Tongue (tissue), 2 donors: ENCODE data around the gene FZD2. TPM values are rescaled to one million over a fixed set of nuclear protein-coding genes. Genes with fewer than 3 reads are reported as not detected.
"Not testable (repeated sequence)": the region's sequence is repeated elsewhere in the genome, so short reads cannot be mapped to it uniquely, and the experiment has no call there.

Experiments
- DNase-seq: peaks from one replicate; pipeline ENCODE4 v3.0.0-alpha.2; 2015
- total RNA-seq: library from RNA; depleted of rRNA; stranded (reverse); fragments of >200 nt; gene quantifications from one replicate; pipeline ENCODE4 v1.2.3, GENCODE V29; 2014

The FZD2 gene
- total RNA-seq = 11.6 TPM

DNA sequence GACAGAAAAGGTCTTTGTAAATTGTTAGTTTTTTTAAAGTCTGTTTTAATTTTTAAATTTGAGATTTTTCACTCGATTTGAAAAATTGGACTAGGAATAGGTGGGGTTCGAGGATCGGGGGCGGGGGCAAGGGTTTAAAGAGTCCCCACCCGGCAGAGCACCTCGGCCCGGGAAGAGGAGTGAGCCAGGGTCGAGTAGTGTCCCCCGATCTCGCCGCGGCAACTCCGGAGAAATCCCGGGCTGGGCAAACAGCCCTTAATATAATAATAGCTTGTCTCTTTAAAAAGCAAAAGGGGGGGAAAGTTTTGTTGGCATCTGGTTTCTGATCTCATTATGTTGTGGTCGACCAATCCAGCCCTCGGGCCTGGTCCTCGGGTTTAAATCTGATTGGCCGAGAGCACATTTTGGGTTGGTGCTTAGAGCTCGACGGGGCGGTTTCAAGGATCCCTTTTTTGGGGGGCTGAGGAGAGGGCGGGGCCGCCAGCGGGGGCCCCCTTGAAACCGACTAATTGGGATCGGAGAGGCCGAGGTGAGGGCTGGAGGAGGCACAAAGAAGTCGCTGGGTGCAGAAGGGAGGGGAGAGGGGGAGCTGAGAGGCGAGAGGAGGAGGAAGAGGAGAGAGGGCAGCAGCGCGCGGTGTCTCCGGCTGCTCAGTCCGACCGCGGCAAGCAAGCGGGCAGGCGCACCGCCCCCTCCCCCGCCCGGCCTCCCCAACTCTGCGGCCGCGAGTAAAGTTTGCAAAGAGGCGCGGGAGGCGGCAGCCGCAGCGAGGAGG is at the start of gene FZD2:
TSS of gene FZD2 (plus strand) at position 653 of the 775 bp plus-strand sequence. CDS start 205 bp downstream, outside the sequence.
- DNase-seq = peak; percentile 99

DNA sequence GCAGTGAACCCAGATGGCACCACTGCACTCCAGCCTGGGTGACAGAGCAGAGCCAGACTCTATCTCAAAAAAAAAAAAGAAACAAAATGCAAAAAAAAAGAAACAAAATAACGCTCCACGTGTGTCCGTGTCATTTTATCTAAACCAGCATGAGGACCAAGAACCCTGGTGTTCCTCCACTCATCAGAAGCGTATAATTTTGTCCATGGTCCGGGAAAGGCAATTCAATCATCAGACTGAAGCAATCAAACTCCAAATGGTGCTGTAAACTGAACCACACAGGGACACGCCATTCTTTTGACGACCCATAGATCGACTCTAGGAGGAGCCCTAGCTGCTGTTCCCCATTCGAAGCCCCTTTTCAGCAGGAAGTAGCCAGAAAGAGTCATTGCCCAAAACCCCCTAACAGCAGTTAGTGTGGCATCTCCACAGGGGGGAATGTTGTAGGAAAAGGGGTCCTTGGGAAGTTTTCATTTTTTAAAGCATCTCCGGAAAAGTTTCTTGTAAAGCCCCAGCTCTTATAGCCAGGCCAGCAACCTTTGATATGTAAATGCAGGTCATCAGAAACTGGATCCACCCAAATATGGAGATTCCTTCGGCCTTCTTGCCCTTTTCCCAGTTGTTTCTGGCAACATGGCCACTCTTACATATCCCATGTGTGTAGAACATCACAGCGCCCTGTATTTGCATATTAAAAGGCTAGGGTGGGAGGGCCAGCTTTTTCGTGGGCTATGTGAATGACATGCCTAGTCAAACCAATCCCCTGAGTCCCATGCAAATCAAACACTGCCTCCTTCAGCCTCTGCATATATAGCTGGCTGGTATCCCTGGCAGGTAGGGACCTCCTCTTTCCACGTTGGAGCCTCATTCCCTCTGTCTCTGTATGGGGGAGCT is 45.8 kb upstream of the FZD2 start:
- DNase-seq = not testable (repeated sequence)

DNA sequence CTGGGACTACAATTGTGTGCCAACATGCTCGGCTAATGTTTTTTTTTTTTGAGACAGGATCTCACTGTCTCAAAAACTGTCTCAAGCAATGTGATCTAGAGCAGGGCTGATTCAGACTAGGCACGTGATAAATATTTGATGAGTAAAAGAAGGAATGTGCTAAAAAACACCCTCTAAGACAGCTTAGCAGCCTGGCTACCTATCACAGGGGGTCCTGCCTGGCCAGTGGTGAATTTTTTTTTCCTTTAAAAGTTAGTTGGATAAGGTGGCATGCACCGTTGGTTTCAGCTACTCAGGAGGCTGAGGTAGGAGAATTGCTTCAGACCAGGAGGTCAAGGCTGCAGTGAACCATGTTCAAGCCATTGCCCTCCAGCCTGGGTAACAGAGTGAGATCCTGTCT is 39.3 kb upstream of the FZD2 start:
- no peak for DNase-seq

DNA sequence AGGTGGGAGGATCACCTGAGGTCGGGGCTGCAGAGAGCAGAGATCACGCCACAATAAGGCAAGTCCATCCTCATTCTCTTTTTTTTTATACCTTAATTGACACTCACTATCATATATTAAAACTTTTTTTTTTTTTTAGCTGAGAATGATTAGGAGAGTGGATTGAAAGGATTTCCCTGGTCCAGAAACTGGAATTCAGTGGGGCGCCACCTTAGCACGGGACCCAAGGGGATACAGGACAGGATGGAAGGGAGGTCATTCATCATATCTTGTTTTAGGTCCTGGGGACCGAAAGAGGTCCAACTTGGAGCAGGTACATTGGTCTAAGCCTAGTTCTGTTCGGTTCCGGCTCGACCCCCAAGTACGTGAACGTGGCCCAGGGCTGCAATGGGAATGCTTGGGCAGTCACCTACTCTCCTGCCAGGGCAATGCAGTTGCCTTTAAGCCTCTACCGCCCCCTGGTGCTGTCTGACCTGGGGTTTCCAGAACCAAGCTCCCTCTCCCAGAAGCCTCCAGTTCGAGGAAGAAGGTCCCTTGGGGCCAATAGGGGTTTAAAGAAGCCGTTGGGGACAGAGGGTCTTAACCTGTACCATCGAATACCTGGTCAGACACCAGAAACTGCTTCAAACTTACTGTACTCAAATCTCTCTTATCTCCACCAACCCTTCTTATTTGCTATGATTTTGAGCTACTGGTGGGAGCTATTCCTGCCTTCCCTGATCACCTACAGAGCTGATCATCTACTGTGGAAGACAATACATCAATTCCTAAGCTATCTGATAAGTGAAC is 34.2 kb upstream of the FZD2 start:
- peak; percentile 27 for DNase-seq

DNA sequence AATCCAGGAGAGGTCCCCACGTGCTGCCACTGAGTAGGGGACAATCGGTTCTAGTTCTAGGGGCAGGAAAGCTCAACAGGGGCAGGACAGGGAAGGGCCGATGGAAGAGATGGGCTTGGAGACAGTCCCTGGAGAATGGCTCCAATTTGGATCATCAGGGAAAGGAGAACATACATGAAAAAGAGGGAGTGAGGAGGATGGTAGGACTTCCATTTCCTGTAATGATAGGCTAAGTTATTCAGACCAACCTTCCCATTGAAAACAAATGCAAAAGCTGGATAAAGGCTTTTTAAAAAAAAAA is 33.7 kb upstream of the FZD2 start:
- no peak for DNase-seq

DNA sequence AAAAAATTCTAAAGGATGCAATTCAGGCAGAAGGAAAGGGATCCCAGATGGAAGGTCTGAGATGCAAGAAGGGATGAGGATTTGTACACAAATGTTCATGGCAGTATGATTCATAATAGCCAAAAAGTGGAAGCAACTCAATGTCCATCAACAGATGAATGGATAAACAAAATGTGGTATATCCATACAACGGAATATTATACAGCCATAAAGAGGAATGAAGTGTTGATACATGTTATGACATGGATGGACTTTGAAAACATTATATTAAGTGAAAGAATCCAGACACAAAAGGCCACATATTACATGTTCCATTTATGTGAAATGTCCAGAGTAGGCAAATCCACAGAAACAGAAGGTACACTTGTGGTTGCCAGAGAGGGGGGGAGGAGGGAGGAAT is 30.2 kb upstream of the FZD2 start:
- no peak for DNase-seq

DNA sequence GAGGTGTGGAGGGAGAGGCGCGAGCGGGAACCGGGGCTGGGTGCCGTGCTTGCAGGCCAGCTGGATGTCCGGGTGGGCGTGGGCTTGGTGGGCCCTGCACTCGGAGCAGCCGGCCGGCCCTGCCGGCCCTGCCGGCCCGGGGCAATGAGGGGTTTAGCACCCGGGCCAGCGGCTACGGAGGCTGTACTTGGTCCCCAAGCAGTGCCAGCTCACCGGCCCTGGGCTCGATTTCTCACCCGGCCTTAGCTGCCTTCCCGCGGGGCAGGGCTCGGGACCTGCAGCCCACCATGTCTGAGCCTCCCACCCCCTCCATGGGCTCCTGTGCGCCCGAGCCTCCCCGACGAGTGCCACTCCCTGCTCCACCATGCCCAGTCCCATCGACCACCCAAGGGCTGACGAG is 29.3 kb upstream of the FZD2 start:
- DNase-seq = no peak

DNA sequence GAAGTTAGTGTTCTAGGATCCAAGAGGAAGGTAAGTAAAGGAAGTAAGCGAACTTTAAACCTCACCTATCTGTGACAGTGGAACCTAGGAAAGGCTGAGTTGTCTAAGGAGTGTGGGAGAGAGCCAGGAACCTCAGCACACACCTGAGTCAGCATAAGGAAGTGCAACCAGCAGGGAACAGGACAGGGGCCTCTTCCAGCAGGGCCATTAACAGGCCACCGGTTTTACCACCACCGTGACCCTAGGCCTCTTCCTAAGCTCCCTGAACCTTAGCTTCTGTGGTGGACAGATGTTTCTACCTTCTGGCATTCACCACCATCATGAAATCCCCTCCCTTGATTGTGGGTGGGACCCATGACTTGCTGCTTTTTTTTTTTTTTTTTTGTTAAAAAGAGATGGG is 27.4 kb upstream of the FZD2 start:
- DNase-seq = no peak

DNA sequence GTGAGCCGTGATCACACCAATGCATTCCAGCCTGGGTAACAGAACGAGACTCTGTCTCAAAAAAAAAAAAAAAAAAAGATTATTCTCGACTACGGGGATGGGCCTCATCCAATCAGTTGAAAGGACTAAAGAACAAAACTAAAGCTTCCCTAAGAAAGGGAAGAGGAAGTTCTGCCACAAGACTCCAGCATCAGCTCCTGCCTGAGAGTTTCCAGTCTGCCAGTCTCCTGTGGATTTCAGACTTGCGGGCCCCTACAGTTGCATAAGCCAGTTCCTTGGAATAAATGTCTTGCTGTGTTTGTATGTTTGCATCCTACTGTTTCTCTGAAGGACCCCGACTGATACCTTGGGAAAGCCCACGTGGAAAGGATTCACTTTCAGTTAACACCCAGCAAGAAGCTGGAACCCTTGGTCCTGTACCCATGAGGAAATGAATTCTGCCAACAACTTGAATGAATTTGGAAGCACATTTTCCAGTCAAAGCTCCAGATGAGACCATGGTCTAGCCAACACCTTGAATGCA is 26.3 kb upstream of the FZD2 start:
- DNase-seq = no peak

DNA sequence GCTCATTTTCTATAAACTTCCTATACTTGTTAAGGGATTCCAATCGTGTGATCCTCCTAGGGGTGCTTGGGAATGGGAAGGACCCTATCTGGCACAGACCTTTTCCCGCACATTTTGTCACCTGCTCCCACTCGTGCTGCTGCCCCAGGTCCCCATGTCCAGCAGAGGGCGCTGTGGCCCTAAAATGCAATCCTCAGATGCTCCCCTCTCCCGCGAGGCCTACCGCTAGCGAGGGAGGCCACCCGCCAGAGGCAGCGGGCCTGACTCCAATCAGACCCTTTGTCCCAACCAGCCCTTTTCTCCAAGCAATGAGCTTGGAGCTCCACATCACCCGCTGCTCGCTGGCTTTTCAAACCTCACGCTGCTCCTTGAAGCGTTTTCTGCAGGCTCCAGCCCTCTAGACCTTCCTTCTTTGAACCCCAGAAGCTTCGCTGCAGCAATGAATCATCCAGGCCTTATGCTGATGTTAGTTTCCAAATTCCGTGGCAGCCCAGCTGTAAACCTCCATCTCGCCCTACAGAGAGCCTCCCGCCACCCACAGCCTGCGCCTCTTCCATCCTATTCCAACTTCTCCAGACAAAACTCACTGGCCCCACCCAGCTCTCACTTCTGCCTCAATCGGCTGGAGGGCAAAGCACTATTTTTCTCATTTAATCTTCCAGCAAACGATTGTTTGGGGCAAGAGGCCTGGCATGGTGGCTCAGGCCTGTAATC is 23.6 kb upstream of the FZD2 start:
- DNase-seq = peak; percentile 96

DNA sequence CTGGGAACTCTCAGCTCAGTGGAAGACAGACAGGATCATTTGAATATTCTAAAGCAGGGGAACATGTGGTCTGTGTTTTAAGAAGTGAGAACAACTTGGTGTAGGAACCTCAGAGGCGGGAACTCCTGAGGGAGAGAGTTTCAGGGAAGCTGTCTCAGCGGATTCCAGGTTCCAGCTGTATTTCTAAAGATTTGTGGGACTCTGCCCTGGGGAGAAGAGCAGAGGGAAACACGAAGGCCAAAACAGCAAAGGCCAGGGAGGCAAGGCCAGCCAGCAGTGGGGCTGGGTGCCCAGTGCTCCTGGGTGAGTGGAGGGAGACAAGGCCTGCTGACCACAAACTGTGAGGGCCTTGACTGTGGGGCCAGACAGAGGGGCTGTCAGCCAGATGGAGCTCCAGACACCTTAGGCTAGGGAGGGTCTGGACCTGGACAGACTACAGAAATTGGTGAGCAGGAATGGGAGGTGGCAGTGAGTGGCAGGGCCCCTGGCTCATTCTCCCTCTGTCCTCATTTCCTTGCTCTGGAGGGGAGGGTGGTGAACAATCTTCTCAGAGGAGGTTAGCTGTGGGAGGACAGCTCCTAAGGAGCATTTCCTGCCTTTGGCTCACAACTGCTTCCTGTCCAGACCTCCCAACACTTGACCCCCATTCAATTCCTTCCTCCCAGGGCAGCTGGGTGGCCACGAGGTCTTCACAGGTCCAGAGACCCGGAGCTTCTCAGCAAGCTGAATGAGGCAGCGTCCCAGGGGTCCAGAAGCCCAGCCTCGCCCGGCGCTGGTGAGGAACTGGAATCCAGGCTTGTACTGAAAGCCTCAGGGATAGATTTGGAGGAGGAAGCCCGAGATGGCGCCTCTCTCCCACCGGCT is 21.0 kb upstream of the FZD2 start:
- peak; percentile 29 for DNase-seq

DNA sequence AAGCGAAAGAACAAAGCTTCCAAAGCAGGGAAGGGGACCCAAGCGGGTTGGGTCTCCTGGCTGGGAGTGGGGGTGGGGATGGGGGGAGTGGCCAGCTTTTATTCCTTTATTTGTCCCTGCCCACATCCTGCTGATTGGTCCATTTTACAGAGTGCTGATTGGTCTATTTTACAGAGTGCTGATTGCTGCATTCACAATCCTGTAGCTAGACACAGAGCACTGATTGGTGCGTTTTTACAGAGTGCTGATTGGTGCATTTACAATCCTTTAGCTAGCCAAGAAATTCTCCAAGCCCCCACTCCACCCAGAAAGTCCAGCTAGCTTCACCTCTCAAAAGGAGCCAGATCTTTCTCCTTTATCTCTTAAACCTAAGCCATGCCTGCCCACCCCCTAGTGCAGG is 19.4 kb upstream of the FZD2 start:
- DNase-seq = not testable (repeated sequence)

DNA sequence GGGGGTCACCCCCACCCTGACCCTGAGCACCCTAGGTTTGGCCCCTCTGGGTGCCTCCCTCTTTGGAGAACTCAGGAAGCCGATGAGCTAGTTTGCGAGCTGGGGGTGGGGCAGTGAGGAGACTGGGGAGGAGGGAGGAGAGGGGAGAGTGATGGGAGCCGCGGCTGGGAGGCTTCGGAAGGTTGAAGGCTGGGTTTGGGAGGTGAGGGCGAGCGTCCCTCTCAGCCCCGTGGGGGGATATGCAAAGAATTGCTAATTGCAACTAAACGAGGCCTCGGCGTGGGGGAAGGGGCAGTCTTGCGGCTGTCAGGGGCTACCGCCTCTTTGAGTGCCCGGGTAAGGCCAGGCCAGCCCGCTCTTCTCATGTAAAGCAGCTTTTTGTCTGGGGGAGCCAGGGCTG is 17.6 kb upstream of the FZD2 start:
- DNase-seq = no peak

DNA sequence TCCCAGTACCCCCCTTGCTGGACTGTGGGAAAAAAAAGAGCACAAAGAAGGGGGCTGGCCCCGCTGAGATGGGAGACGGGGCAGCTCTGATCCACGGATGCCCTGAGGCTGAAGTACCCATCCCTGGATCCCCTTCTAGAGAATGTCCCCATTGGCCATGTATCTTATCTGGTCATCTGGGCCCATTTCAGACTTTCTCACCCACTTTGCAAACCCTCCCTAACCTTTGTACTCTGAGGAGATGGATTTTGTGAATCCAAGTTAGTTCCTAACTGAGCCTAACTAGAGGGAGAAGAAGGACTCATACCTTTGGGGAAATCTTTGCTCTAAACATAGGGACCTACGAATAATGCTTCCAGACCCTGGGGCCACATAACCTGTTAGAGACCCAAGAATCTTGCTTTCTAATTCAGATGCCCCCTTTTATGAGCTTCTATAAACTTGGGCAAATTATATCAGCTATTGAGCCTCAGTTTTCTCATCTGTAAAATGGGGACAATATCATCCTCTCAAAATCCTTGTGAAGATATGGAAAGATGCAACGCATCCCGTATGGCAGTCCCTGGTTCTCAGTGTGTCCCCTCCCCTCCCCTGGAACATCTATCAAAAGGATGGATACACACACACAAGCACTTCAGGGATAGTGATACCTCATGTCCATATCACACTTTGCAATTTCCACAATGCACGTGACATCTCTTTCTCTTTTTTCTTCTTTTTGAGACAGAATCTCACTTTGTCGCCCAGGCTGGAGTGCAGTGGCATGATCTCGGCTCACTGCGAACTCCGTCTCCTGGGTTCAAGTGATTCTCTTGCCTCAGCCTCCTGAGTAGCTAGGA is 16.8 kb upstream of the FZD2 start:
- no peak for DNase-seq

DNA sequence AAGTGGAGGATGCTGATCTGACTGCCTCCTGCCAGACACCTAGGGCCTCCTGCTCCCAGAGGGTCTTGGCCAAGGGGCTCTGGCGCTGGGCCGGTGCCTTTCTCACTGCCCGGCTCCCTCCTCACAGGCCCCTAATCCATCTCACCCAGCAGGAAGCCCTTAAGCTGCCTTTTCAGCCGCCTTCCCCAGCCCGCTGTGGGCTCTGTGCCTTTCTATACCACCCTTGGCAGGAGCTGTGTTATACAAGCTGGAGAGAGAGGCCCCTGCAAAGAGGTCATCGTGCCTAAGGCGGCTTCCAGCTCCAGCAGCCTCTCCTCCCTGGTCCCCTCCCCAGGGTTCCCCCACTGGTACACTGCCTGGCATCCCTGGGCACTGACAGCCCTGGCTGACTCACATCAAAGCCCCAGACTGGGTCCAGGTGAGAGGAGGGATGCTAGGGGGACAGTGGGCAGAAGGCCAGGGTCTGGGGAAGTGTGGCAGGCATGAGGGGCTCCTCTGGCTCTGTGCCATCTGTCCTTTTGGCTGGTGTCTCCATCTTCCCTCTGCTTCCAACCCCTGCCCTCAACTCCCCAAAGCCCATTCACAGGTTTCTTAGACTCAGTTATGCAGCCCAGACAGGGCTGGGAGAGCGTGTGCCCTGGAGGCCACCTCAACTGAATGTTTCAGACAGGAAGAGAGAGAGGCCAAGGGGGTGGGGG is 15.3 kb upstream of the FZD2 start:
- DNase-seq = peak; percentile 50

DNA sequence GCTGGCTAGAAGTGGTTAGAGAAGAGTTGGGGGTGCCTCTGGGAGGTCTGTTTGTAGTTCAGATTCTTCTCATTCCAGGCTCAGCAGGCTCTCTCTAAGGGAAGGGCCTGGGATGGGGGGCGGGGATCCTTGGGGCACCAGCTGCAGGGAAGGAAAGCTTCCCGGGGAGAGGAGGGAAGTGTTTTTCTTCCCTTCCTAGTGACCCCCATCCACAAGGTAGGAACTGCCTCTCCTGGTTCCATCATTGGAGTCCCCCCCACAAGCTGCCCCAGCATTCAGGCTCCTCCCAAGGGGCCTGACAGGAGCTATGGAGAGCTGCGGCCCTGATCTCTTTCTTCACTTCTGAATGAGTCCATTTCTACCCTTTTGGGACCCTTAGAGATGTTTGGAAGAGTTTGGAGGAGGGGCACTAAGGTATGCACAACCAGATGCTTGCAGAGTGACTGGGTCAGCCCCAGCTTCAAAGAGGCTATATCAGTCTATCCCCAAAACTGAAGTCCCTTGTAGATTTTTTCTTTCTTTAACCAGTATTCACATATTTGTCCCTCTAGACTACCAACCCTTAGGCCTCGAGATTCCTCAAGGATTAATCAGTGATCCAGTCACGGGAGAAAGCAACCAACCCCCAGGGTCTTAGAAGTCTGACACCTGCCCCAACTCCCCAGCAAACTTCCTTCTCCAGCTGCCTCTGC is 13.9 kb upstream of the FZD2 start:
- DNase-seq = peak; percentile 78

DNA sequence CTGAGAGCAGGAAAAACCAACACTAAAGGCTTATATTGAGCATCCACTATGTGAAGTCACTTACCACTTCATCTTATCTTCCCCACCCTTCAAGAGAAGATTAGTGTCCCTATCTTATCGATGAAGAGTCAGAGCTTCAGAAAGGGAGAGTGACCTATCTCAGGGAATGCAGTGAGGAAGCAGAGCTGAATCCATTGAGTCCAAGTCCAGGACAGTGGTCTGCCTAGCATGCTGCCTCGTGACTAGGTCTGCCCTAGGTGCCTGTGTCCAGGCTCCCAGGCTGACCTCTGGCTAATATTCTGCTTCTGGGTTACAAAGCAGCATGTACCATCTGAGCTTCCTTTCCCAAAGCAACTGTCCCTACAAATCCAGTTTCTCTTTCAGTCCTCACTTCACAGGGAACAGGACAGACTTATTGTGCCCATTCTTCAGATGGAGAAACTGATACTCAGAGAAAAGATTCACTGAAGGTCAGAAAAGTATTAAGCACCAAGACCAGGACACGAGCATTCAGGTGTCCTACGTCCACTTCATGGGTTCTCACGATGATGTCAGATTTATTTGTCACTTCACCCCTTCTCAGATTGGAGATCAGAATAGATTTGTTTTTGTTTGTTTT is 13.3 kb upstream of the FZD2 start:
- no peak for DNase-seq
